RWPE1 (cell line): ENCODE data around the gene C11orf98.
"Not testable (repeated sequence)": the region's sequence is repeated elsewhere in the genome, so short reads cannot be mapped to it uniquely, and the experiment has no call there.

Source experiments
- CTCF ChIA-PET: fragments of 350-600 bp; sonication (Branson Sonifier 250); formaldehyde crosslinking; extraction: SDS; loops from one replicate; lab custom pipeline; 2021; lab: Yijun Ruan, JAX
- POLR2A ChIA-PET: fragments of 400-600 bp; formaldehyde crosslinking; extraction: SDS; loops from one replicate; lab custom pipeline; 2020; ENCODE audit warnings: antibody characterized with exemption; ENCODE audit not compliant: low non-redundant PET; lab: Yijun Ruan, JAX
- DNase-seq: peaks from one replicate; pipeline ENCODE4 v3.0.0; 2012; ENCODE audit warnings: low spot score
- H3K27ac ChIP-seq: fragments of 450-650 bp; 2 replicates; pipeline ENCODE4 v1.5.1; 2017
- CTCF ChIP-seq: fragments of 450-650 bp; conservative IDR thresholded peaks from 2 replicates; pipeline ENCODE4 v1.5.1; 2017; ENCODE audit warnings: low read depth, mild to moderate bottlenecking

Gene C11orf98

GRCh38 chr11:62677714-62678113, 12.7 kb upstream of the C11orf98 start:
- POLR2A ChIA-PET, result interaction anchor here (1.5 kb wide), 1 partner anchor 13 kb away, joined by 4 read pairs; the partner anchor contains the start of genes C11orf98 and CSKMT
- no peak for DNase-seq
- no peak for TF ChIP-seq CTCF
- CTCF ChIA-PET, result no interaction called here
- H3K27ac ChIP-seq, result peak overlapping the region; percentile 88

- CTCF ChIA-PET, result interaction anchor here (0.5 to 0.6 kb wide), 2 partner anchors 18 to 21 kb away, joined by 3 to 4 read pairs; no protein-coding TSS in a partner anchor
Observed at GRCh38 chr11:62677156-62677555, 12.1 kb upstream of the C11orf98 start.

DNA sequence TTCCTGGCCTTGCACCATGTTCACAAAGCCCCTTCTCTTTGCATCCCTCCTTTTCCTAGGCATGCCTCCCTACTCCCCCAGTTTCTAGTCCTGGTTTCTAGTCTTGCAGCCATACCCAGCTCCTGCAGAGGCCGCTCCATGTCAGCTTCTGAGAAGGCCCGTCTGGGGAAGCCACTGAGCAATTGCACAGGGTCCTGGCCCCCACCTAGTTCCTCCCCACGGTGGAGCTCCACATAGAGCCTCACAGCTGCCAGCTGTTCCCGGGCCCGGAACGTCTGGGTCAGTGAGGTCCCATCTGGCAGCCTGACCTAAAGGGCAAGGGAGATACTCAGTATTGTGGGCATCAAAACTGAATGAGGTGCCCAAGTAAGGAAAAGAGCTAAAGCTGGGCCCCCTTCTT, 11.7 kb upstream of the C11orf98 start:
- CTCF ChIA-PET, result interaction anchor here (0.6 kb wide), 1 partner anchor 18 kb away, joined by 3 read pairs; no protein-coding TSS in a partner anchor

More at GRCh38 chr11:62677156-62677555, 12.1 kb upstream of the C11orf98 start:
- DNase-seq, result no peak
- POLR2A ChIA-PET, result interaction anchor here (0.6 to 1.5 kb wide), 2 partner anchors 12 to 281 kb away, joined by 4 to 6 read pairs; partner anchors contain the start of genes C11orf98 and CSKMT
- no peak for TF ChIP-seq CTCF
- peak overlapping the region; percentile 88 for H3K27ac ChIP-seq

DNA sequence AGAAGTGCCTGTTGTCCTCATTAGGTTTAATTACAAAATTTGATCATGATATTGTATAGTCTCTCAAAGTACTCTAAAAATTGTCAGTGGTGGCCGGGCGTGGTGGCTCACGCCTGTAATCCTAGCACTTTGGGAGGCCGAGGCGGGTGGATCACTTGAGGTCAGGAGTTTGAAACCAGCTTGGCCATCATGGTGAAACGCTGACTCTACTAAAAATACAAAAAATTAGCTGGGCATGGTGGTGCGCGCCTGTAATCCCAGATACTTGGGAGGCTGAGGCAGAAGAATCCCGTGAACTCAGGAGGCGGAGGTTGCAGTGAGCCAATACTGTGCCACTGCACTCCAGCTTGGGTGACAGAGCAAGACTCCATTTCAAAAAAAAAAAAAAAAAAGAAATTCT, 10.4 kb upstream of the C11orf98 start:
- CTCF ChIA-PET, result interaction anchor here (0.6 kb wide), 1 partner anchor 30 kb away, joined by 3 read pairs; no protein-coding TSS in a partner anchor
- POLR2A ChIA-PET, result not testable (repeated sequence)

More for the DNA sequence above, 11.7 kb upstream of the C11orf98 start:
- POLR2A ChIA-PET, result interaction anchor here (0.6 to 1.5 kb wide), 2 partner anchors 12 to 281 kb away, joined by 4 to 6 read pairs; partner anchors contain the start of genes C11orf98 and CSKMT
- H3K27ac ChIP-seq, result peak overlapping the region; percentile 61
- no peak for TF ChIP-seq CTCF
- DNase-seq, result no peak

DNA sequence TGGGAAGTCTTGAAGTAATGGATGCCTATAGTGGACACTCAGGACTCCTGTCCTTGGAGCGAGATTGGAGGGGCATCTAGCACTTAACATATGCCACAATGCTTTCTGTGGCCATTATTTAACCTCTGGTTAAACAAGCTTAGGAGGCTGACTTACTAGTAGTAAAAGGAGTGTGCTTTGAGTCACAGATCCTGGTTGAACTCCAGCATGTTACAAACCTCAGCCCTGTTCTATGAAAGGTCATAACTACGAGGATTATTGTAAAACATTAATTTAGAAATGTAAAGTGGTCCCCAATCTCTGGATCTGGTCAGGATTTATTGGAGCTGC, 8.2 kb upstream of the C11orf98 start:
- TF ChIP-seq CTCF, result no peak
- DNase-seq, result no peak
- peak overlapping the region; percentile 94 for H3K27ac ChIP-seq
- CTCF ChIA-PET, result interaction anchor here (0.7 to 1.1 kb wide), 3 partner anchors 8 to 80 kb away, joined by 3 to 4 read pairs (median 3); no protein-coding TSS in a partner anchor
- POLR2A ChIA-PET, result no interaction called here

More for the DNA sequence above, 10.4 kb upstream of the C11orf98 start:
- not testable (repeated sequence) for DNase-seq
- peak overlapping the region; percentile 57 for H3K27ac ChIP-seq

- peak; percentile 80 for DNase-seq
- POLR2A ChIA-PET, result interaction anchor here (0.9 to 1.5 kb wide), 3 partner anchors 50 to 98 kb away, joined by 4 to 7 read pairs (median 4); partner anchors contain the start of genes B3GAT3, EEF1G and ZBTB3
- peak within 1 kb of the TSS; percentile 94 for H3K27ac ChIP-seq
- CTCF ChIA-PET, result interaction anchor here (0.6 to 1.1 kb wide), 3 partner anchors 37 to 529 kb away, joined by 3 to 4 read pairs (median 3); no protein-coding TSS in a partner anchor
- no peak for TF ChIP-seq CTCF
Observed at GRCh38 chr11:62671608-62672389, 6.8 kb upstream of the C11orf98 start, which contains the start of the genes LBHD1 and UQCC3. LBHD1 (minus strand) TSS chr11:62672267; CDS start chr11:62670031, 2,236 bp downstream. UQCC3 (plus strand) TSS chr11:62671673; CDS start chr11:62671746, 73 bp downstream.
